ENCODE results near the gene TMEM108.

The TMEM108 gene

GRCh38 chr3:133058243-133058642 is 20.1 kb downstream of the TMEM108 start:
- DNase-seq = no peak

DNA sequence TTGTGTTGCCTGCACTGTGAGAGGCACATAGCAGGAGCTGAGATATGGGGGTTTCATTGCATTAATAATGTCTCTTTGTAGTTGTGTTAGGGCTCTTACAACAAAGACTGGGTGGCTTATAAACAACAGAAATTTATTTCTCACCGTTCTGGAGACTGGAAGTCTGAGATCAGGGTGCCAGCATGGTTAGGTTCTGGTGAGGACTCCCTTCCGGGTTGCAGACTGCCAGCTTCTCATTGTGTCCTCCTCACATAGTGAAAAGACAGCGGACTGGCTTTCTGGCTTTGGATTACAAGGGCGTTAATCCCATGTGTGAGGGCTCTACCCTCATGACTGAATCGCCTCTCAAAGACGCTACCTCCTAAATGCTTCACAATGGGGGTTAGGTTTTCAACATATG is 20.6 kb downstream of the TMEM108 start:
- no peak for DNase-seq

DNA sequence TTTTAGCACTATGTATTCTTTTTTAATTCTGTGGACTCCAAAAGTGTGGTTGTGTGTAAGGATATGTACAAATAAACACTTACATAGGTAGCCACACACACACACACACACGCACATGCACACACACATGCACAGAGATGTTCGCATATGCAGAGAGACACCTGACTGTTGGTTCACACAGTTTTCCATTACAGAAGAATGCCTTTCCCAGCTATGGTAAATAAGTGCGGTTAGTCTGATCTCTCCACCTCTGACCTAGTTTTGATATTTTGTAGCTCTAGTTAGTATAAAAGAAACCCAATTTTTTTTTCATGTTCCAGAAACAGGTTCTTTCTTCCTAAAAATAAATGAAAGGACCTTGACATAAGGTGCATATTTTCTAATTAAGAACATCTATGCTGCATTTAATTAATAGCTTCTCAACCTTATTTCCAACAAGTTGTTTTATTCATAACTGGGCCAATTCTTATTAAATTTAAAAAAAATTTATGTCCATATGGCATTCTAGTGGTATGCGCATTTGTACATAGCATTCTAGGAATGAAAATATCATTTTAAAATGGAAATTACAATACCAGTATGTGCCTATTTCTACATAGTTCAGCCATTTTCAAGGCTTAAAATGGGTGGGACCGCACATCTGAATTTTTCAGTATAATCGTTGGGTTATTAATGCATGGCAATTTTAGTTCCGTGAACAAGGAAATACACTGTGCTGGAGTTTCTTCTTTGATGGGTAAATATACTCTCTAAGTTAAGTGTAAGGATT is 27.2 kb downstream of the TMEM108 start:
- DNase-seq = no peak

GRCh38 chr3:133066026-133066425 is 27.8 kb downstream of the TMEM108 start:
- DNase-seq = no peak

GRCh38 chr3:133069556-133070286 is 31.5 kb downstream of the TMEM108 start:
- DNase-seq = no peak

GRCh38 chr3:133074977-133075376 is 36.8 kb downstream of the TMEM108 start:
- DNase-seq = no peak

DNA sequence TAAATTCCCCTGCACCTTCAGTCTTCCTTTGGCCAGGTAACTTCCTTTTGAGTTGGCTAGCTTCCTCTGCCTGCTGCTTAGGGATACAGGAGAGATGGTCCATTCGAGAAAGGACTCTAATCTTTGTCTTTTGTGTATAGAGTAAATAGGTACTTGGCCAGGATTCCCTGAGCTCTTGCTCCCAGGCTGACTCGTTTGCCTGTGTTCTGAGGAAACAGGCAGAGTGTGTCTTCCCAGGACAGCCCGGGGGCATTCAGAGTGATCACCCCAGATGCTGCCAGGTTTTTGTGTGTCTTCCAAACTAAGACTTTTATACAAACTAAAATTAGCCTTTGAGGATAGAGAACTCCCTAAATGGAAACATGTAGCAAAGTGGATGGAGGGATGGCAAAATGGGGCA is 39.5 kb downstream of the TMEM108 start:
- DNase-seq = no peak

- no peak for DNase-seq
Measured at GRCh38 chr3:133079621-133080020, 41.4 kb downstream of the TMEM108 start.

- no peak for DNase-seq
Measured at GRCh38 chr3:133081016-133081415, 42.8 kb downstream of the TMEM108 start.

DNA sequence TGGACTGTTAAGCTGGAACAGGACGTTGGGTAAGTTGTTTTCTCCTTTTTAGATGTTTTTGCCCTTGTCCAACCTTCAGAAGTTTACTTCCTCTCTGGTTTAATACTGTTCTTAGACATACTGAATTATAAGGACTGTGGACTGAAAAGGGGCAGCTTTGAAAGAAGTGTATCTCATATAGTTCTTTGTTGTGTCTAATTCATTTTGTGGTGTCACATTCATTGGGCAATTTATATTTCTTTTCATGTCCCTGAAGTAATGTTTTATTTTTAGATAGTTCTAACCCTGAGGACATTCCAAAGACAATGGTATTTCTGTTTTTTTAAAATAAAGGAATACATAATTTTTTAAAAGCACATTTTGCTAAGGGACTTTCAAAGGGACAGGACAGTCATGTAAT is 45.2 kb downstream of the TMEM108 start:
- DNase-seq = no peak

GRCh38 chr3:133089906-133090485 is 51.8 kb downstream of the TMEM108 start:
- DNase-seq = no peak

GRCh38 chr3:133092681-133093080 is 54.5 kb downstream of the TMEM108 start:
- no peak for DNase-seq

- no peak for DNase-seq
Measured at GRCh38 chr3:133093366-133093765, 55.2 kb downstream of the TMEM108 start.

DNA sequence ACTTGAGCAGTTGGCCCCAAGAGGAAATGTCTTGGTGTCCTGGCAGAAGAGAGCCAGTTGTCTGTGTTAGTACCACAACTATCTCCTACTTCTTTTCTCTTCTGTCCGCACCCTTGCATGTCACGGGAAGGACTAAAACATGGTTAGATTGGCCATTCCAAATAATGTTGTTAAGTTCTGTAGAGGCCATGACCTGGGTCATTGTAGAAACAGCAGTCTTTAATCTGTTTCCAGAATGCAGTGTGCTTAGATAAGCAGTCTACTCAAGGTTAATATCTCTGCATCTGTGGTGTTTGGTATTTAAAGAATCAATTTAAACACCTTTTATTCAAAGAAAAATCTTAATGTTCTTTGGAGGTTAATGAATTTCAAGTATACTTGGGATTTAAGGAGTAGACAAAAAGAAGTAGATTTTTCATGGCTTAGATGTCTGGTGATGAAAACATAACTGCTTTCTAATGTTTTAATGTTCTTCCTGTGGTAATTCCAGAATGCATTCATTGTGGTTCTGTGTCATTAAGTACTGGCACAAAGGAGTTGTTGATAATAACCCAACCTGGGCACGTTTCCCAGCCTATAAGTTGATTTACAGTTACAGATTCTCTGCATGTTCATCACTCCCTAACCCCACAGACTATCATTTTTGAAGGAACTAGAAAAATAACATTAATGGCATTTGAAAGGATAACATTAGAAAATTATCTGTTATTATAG is 58.9 kb downstream of the TMEM108 start:
- peak; percentile 81 for DNase-seq

DNA sequence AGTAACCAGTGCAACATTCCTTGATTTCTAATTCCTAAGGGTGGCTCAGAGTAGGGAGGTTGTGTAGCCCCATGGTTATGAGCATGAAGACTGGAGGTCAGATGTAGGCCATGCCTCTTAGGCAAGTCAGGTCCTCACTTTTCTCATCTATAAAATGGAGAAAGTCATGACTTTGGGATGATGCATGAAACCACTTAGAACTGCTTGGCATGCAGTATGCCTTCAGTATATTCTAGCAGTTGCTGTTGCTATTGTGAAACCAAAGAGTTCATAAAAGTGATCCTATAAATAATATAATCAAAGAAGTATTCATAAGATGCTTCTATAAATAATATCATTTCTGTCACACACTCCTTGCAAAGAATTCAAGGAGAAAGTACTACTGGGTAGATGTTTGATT is 65.5 kb downstream of the TMEM108 start:
- no peak for DNase-seq

GRCh38 chr3:133106169-133106568 is 68.0 kb downstream of the TMEM108 start:
- DNase-seq = no peak

DNA sequence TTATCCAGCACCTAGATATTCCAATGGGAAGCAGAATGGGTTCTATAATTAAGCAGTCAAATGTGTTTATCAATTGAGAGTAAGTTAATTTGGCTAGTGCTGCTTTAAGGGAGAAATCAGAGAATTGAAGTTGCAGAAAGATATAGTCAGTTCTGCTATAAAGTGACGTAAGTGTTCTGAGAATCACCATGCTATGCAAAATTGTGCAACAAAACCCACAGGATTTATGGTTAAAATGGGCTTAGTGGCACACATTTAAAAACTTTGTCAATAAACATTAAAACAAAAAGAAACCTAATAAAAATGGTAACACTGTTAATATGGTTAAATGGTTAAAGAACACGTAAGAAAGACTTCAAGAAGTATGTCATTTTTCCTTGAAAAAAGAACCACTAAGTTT is 74.5 kb downstream of the TMEM108 start:
- DNase-seq = no peak

DNA sequence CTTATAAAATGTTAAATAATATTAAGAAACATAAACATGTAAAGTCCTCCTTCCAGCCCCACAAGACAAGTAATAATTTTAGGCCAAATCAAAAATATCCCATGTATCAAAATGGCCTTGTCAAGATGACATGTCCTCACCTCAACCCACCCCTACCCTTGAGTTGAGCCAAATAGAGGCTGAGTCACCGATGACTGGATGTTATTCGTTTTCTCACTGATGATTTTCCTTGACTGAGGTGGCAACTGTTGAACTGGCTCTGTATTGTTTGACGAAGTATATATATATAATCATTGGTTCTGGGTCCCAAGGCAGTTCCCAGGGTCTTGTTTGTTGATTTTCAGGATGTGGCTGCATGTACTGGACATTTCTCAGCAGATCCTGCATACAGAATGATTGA is 75.3 kb downstream of the TMEM108 start:
- DNase-seq = no peak

DNA sequence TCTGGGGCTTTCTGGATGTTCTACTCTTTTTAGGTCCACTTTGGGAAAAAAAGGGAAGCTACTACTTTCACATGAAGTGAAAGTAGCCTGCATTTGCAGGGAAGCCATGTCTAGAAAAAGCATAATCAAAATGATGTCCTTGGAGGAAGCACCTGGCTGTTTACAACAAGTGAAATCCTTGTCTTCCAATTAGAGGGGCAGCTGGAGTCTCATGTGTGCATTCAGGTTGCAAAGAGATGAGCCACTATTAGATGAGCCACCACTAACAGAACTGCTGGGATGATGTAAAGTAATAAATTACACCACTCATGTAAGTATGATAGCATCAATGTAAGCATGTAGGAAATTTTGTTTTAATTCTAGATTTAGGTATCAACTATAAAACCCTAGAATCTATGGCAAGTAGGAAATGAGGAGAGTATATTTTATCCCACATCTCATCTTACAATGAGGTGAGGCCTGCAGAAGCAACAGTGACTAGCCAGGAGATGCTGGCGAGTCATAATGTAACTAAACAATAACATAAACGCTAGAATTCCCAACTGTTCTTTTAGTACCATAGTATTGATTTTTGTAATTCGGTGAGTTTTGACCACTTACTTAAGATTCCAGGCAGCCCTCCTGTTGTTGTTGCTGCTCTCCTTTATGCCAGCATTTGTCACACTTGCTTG is 75.9 kb downstream of the TMEM108 start:
- no peak for DNase-seq

DNA sequence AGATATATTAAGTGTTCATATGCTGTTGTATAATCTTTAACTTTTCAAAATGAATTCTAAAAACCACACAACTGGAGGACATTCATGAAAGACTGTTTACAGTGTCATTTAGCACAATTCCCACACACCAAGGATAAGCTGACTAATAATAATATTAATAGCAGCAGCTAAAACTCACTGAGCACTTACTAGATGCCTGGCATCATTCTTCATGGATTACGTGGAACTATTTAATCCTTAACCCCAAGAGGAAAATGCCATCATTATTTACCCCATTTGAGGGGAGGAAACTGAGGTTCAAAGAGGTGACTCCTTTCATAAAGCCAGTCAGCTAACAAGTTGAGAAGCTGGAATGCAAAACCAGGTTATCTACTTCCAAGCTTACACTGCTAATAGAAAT is 77.0 kb downstream of the TMEM108 start:
- DNase-seq = no peak

GRCh38 chr3:133117342-133117741 is 79.2 kb downstream of the TMEM108 start:
- no peak for DNase-seq

DNA sequence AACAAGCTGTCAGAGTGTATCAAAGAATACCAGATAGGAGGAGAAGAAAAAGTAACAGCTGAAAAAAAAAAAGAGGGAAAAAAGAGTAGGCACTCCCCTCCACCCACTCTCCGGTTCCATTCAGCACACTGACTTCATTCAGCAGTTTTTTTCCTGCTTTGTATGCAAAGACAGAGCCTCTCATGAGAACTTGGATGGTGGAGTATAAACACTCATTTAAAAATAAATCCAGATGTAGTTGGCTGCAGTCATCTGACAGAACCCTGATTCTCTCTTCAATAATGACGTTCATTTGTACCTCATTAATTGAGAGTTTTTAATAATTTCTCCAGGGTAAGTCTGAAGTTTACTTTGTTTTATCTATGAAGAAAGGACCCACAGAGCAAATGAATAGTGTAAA is 81.0 kb downstream of the TMEM108 start:
- DNase-seq = no peak

- no peak for DNase-seq
Measured at GRCh38 chr3:133121450-133121849, 83.3 kb downstream of the TMEM108 start.
